Measurements from ENCODE around the gene SORBS2. TPM values are rescaled to one million over a fixed set of nuclear protein-coding genes. Genes with fewer than 3 reads are reported as not detected.
"Not testable (repeated sequence)": the region's sequence is repeated elsewhere in the genome, so short reads cannot be mapped to it uniquely, and the experiment has no call there.

The SORBS2 gene
- total RNA-seq, 2 experiments from 2014 or later: not detected

- no peaks in the 10 kb centered on the region for H3K9me3 Mint-ChIP-seq (ENCODE audit: low read depth)
- DNase-seq (no peak), ATAC-seq (no peak)
- H3K27ac Mint-ChIP-seq: no peak overlapping the region
- H3K36me3 Mint-ChIP-seq: no peaks in the 10 kb centered on the region
- peaks cover 10% of the 10 kb centered on the region for H3K27me3 Mint-ChIP-seq
- H3K4me3 Mint-ChIP-seq: no peak overlapping the region
- CTCF ChIA-PET: no interaction called here
- no peaks in the 10 kb centered on the region for H3K4me1 Mint-ChIP-seq
Measured at GRCh38 chr4:185723631-185724260, 88.2 kb downstream of the SORBS2 start.

DNA sequence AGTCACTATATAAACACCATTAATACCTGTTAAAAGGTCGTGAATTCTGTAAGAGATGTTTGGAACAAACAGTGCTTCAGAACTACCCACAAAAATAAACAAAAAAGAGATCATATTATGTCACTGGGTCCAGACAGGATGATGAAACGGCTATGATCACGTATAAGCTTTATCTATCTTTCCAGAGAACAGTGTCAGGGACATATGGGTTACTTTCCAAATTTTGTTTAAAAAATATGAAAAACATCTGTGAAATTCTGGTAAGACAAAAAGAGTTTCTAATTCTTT lies 90.0 kb downstream of the SORBS2 start:
- H3K4me3 Mint-ChIP-seq: no peak overlapping the region
- no peaks in the 10 kb centered on the region for H3K9me3 Mint-ChIP-seq (ENCODE audit: low read depth)
- DNase-seq (no peak), ATAC-seq (no peak)
- peaks cover 10% of the 10 kb centered on the region for H3K27me3 Mint-ChIP-seq
- no peaks in the 10 kb centered on the region for H3K4me1 Mint-ChIP-seq
- CTCF ChIA-PET: no interaction called here
- H3K36me3 Mint-ChIP-seq: no peaks in the 10 kb centered on the region
- H3K27ac Mint-ChIP-seq: no peak overlapping the region

GRCh38 chr4:185721190-185722028 lies 90.6 kb downstream of the SORBS2 start:
- no peak for DNase-seq
- Mint-ChIP-seq H3K4me1 (no peaks in the 10 kb centered on the region), H3K4me3 (no peak overlapping the region), H3K27ac (no peak overlapping the region), H3K9me3 (ENCODE audit: low read depth) (no peaks in the 10 kb centered on the region), H3K36me3 (no peaks in the 10 kb centered on the region), H3K27me3 (peaks cover 10% of the 10 kb centered on the region)
- CTCF ChIA-PET: no interaction called here
- no peak for ATAC-seq

GRCh38 chr4:185719500-185719858 lies 92.5 kb downstream of the SORBS2 start:
- CTCF ChIA-PET: no interaction called here
- Mint-ChIP-seq H3K27ac (no peak overlapping the region), H3K27me3 (peaks cover 6% of the 10 kb centered on the region), H3K36me3 (no peaks in the 10 kb centered on the region), H3K4me3 (no peak overlapping the region), H3K4me1 (no peaks in the 10 kb centered on the region), H3K9me3 (ENCODE audit: low read depth) (no peaks in the 10 kb centered on the region)
- DNase-seq (no peak), ATAC-seq (no peak)

GRCh38 chr4:185718578-185719499 lies 93.2 kb downstream of the SORBS2 start:
- Mint-ChIP-seq H3K9me3 (ENCODE audit: low read depth) (no peaks in the 10 kb centered on the region), H3K4me3 (no peak overlapping the region), H3K36me3 (no peaks in the 10 kb centered on the region), H3K27me3 (peaks cover 6% of the 10 kb centered on the region), H3K4me1 (no peaks in the 10 kb centered on the region), H3K27ac (no peak overlapping the region)
- DNase-seq (no peak), ATAC-seq (no peak)
- CTCF ChIA-PET: no interaction called here

DNA sequence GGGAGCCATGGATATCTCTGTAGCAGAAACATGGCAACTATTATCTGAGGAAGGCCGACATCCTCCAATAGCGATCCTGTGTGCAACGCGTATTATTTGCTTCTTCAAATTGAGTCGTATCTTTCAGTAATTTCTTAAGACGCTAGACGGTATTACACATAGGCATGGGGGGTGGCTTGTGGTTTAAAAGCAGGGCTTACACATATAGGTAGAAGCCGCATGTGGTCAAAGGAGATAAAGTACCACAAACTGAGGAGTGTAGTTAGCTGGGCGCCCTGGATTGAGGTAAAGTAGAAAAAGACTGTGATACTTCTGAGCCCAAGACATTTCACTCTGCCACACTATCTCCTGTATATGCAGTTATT lies 94.6 kb downstream of the SORBS2 start:
- no peaks in the 10 kb centered on the region for H3K9me3 Mint-ChIP-seq (ENCODE audit: low read depth)
- DNase-seq (no peak), ATAC-seq (no peak)
- H3K4me3 Mint-ChIP-seq: no peak overlapping the region
- H3K27ac Mint-ChIP-seq: no peak overlapping the region
- CTCF ChIA-PET: no interaction called here
- H3K36me3 Mint-ChIP-seq: no peaks in the 10 kb centered on the region
- no peaks in the 10 kb centered on the region for H3K27me3 Mint-ChIP-seq
- no peaks in the 10 kb centered on the region for H3K4me1 Mint-ChIP-seq

GRCh38 chr4:185716577-185717376 lies 95.2 kb downstream of the SORBS2 start:
- DNase-seq (no peak), ATAC-seq (no peak)
- Mint-ChIP-seq H3K9me3 (ENCODE audit: low read depth) (no peaks in the 10 kb centered on the region), H3K36me3 (no peaks in the 10 kb centered on the region), H3K27me3 (no peaks in the 10 kb centered on the region), H3K27ac (no peak overlapping the region), H3K4me1 (no peaks in the 10 kb centered on the region), H3K4me3 (no peak overlapping the region)
- CTCF ChIA-PET: no interaction called here

- Mint-ChIP-seq H3K9me3 (ENCODE audit: low read depth) (no peaks in the 10 kb centered on the region), H3K27ac (no peak overlapping the region), H3K36me3 (no peaks in the 10 kb centered on the region), H3K4me3 (no peak overlapping the region), H3K4me1 (no peaks in the 10 kb centered on the region), H3K27me3 (no peaks in the 10 kb centered on the region)
- DNase-seq (no peak), ATAC-seq (no peak)
- CTCF ChIA-PET: no interaction called here
Measured at GRCh38 chr4:185716141-185716551, 95.8 kb downstream of the SORBS2 start.

DNA sequence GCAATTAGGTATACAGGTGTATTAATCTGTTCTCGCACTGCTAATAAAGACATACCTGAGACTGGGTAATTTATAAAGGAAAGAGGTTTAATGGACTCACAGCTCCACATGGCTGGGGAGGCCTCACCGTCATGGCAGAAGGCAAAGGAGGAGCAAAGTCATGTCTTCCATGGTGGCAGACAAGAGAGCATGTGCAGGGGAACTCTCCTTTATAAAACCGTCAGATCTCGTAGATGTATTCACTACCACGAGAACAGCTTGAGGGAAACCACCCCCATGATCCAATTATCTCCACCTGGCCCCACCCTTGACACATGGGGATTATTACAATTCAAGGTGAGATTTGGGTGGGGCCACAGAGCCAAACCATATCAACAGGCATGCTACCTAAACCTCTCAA lies 97.5 kb downstream of the SORBS2 start:
- CTCF ChIA-PET; H3K36me3 Mint-ChIP-seq; H3K27ac Mint-ChIP-seq; DNase-seq; H3K4me3 Mint-ChIP-seq; H3K27me3 Mint-ChIP-seq; H3K4me1 Mint-ChIP-seq; ATAC-seq; H3K9me3 Mint-ChIP-seq (ENCODE audit: low read depth): not testable (repeated sequence)

- no peaks in the 10 kb centered on the region for H3K4me1 Mint-ChIP-seq
Measured at GRCh38 chr4:185713731-185714130, 98.3 kb downstream of the SORBS2 start.

DNA sequence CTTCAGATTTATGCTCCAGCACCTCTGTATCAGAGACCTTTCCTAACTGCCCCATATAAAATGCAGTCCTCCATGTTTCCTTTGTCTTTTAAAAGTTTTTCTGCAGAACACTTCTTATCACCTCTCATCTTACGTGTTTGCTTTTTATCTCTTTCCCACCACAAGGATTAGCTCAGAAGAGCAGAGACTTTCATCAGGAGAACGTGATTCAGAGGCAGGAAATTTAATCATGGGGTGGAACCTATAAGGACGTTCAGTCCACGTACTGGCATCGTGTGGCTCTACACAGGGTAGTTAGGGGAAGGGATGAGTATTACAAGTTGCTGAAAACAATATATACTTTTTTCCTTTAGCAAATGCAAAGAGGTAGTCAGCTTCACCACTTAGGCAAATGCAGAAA lies 98.7 kb downstream of the SORBS2 start:
- no peak for ATAC-seq
- CTCF ChIA-PET: no interaction called here

More at GRCh38 chr4:185713731-185714130, 98.3 kb downstream of the SORBS2 start:
- no peak for DNase-seq
- no peaks in the 10 kb centered on the region for H3K36me3 Mint-ChIP-seq
- no peaks in the 10 kb centered on the region for H3K27me3 Mint-ChIP-seq
- no peak overlapping the region for H3K27ac Mint-ChIP-seq
- CTCF ChIA-PET: no interaction called here
- no peak overlapping the region for H3K4me3 Mint-ChIP-seq
- no peaks in the 10 kb centered on the region for H3K9me3 Mint-ChIP-seq (ENCODE audit: low read depth)
- ATAC-seq: no peak

DNA sequence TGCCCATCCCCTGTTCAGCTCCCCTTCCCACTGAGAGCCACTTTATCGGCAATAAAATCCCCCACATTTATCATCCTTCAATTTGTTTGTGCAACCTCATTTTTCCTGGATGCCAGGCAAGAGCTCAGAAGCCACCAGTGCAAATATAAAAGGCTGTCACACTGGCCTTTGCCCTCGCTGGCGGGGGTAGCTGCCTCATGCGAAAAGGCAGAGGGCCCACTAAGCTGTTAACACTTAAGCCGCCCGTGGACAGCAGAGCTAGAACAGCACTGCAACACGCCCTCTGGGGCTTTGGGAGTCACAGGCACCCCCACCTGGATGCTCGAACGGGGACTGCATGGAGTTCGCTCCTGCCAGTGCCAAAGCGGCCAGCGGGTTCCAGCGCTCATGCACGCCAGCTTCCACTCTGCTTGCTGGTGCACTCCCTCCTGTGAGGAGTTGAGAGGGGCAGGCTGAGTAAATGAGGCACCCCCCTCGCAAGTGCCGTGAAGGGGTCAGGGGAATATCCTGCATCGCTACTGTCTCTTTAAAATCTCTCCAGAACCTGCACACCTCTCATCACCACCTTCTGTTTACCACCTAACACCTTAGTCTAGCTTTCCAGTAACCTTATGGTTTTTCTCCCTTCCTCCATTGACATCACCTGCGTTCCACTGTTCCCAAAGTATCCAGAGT lies 99.5 kb downstream of the SORBS2 start:
- Mint-ChIP-seq H3K4me3 (no peak overlapping the region), H3K27ac (no peak overlapping the region), H3K27me3 (no peaks in the 10 kb centered on the region), H3K4me1 (no peaks in the 10 kb centered on the region), H3K36me3 (no peaks in the 10 kb centered on the region), H3K9me3 (ENCODE audit: low read depth) (no peaks in the 10 kb centered on the region)
- ATAC-seq: no peak
- CTCF ChIA-PET: no interaction called here
- DNase-seq: no peak

More for the DNA sequence above, 98.7 kb downstream of the SORBS2 start:
- H3K36me3 Mint-ChIP-seq: no peaks in the 10 kb centered on the region
- no peak overlapping the region for H3K4me3 Mint-ChIP-seq
- no peaks in the 10 kb centered on the region for H3K27me3 Mint-ChIP-seq
- H3K4me1 Mint-ChIP-seq: no peaks in the 10 kb centered on the region
- H3K27ac Mint-ChIP-seq: no peak overlapping the region
- no peaks in the 10 kb centered on the region for H3K9me3 Mint-ChIP-seq (ENCODE audit: low read depth)
- no peak for DNase-seq

DNA sequence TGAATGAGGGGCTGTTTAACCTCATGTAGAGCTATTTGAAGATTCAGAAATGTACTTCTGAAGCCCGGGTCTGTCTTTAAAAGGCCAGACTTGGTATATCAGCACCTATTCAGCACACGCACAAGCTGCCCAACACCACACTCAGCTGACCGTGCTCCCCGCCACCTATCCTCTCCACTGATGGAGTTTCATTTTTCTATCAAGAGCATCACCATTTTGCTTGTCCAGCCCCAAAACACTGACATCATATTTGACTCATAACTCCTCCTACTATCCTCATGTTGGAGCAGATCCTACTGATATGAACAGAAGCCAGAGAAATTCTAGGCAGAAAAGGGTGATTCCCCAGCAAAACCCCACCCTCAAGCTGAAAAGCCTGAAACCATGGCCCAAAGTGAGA lies 100.3 kb downstream of the SORBS2 start:
- no peak for DNase-seq
- CTCF ChIA-PET: no interaction called here
- no peak overlapping the region for H3K4me3 Mint-ChIP-seq

More for the DNA sequence above, 100.3 kb downstream of the SORBS2 start:
- H3K4me1 Mint-ChIP-seq: no peaks in the 10 kb centered on the region
- no peaks in the 10 kb centered on the region for H3K27me3 Mint-ChIP-seq
- no peaks in the 10 kb centered on the region for H3K9me3 Mint-ChIP-seq (ENCODE audit: low read depth)
- H3K27ac Mint-ChIP-seq: no peak overlapping the region
- no peak for ATAC-seq
- no peaks in the 10 kb centered on the region for H3K36me3 Mint-ChIP-seq

Data from activated CD8-positive, alpha-beta memory T cell treated with anti-CD3 and anti-CD28 coated beads, Interleukin-2, amount 10 ng/mL, durations not matched to agents 7 days and 5 days (primary cell).